ENCODE results near the gene KRTAP12-2.

DNA sequence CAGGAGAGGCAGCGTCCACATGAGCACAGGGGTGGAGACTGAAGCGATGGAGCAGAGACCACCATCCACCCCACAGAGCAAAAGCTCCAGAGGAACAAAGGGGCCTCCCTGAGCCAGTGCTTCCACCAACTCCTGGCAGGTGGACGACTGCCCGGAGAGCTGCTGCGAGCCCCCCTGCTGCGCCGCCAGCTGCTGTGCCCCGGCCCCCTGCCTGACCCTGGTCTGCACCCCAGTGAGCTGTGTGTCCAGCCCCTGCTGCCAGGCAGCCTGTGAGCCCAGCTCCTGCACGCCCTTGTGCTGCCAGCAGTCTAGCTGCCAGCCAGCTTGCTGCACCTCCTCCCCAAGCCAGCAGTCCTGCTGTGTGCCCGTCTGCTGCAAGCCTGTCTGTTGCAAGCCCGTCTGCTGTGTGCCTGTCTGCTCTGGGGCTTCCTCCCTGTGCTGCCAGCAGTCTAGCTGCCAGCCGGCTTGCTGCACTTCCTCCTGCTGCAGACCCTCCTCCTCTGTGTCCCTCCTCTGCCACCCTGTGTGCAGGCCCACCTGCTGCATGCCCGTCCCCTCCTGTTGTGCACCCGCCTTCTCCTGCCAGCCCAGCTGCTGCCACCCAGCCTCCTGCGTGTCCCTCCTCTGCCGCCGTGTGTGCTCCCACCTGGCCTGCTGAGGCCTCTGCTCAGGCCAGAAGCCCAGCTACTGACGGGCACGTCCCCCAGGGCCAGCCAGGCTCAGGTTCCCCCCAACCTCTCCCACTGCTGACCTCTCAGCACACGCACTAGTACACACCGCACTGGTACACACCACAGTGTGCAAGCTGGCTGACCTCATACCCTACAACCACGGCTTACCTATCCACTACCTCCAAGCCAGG is 35.6 kb upstream of the KRTAP12-2 start:
- TF ChIP-seq POLR2A (IDR thresholded peaks at IDR 0.05; ENCODE audit: low read length) (no peak), GATA1 (IDR thresholded peaks at IDR 0.05; ENCODE audit: low read depth, low read length) (no peak)

All from erythroblast (primary cell).